ENCODE results near the gene SPNS1.
A peak's percentile ranks its signal among the peaks of the same experiment; 100 is the strongest.

DNA sequence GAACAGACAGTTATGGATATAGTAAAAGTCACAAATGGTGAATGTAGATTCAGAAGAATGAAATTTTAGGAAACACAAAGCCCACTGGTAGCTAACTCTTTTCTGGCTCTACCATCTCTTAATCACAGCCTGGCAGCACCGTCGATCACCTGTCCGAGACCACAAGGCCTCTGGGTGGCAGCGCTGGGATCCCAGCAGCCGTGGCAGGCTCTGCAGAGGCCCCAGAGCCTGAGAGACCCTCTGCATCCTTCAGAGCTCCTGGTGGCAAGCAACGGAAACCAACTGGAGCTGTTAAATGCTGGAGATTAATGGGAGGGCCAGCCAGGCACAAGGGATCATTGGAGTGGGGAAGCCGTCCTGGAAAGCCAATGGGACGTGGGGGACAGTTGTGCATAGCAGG is 36.5 kb downstream of the SPNS1 start:
- TF ChIP-seq CTCF (IDR thresholded peaks at IDR 0.05; ENCODE audit: low read depth, low read length) (peak; percentile 41), POLR2A (IDR thresholded peaks at IDR 0.05; ENCODE audit: extremely low read depth, insufficient read length) (no peak), MAX (IDR thresholded peaks at IDR 0.05; ENCODE audit: low read depth, low read length) (no peak)
